ENCODE measurements around the gene WNT8B.

GRCh38 chr10:100498059-100498458, 35.2 kb downstream of the WNT8B start:
- TF ChIP-seq EZH2 (IDR thresholded peaks at IDR 0.05; ENCODE audit: insufficient read depth, poor library complexity, severe bottlenecking) (no peak), EZH2phosphoT487 (IDR thresholded peaks at IDR 0.05; ENCODE audit: insufficient read depth, low read depth) (no peak)
